Lower leg skin (tissue), 3 donors: ENCODE measurements around the gene TWSG1.

Experiments
- POLR2A ChIP-seq, 2 donors: fragments of 450-650 bp; IDR thresholded peaks; one replicate each; pipeline ENCODE4 v1.6.1; 2016 to 2017; ENCODE audit warnings: antibody characterized with exemption in 2 of 2, mild to moderate bottlenecking in 1 of 2, moderate library complexity in 1 of 2
- TF ChIP-seq, protein P1 (sequence below), 3 donors: fragments of 450-650 bp; IDR thresholded peaks; one replicate each; pipeline ENCODE4 v1.5.1; 2016; ENCODE audit warnings: antibody characterized with exemption in 3 of 3, mild to moderate bottlenecking in 3 of 3, moderate library complexity in 2 of 3

DNA sequence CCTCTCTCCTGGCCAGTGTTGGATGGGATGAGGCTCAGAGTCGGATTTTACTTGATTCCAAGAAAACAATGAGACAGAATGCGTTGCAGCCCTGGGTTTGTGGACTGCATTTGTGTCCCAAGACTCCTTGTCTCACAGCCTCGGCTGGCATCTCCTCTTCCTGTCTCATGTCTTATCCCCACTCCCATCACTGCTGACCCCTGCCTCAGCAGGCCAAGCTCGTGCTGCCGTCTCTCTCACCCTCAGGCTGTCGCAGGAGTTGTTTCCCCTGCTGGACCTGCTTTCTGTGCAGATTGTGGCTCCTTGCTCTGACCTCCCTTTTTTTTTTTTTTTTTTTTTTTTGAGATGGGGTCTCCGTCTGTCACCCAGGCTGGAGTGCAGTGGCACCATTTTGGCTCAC lies 70.6 kb downstream of the TWSG1 start:
- TF ChIP-seq, protein P1, sequence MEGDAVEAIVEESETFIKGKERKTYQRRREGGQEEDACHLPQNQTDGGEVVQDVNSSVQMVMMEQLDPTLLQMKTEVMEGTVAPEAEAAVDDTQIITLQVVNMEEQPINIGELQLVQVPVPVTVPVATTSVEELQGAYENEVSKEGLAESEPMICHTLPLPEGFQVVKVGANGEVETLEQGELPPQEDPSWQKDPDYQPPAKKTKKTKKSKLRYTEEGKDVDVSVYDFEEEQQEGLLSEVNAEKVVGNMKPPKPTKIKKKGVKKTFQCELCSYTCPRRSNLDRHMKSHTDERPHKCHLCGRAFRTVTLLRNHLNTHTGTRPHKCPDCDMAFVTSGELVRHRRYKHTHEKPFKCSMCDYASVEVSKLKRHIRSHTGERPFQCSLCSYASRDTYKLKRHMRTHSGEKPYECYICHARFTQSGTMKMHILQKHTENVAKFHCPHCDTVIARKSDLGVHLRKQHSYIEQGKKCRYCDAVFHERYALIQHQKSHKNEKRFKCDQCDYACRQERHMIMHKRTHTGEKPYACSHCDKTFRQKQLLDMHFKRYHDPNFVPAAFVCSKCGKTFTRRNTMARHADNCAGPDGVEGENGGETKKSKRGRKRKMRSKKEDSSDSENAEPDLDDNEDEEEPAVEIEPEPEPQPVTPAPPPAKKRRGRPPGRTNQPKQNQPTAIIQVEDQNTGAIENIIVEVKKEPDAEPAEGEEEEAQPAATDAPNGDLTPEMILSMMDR (IDR thresholded peaks at IDR 0.05) = no peak
- no peak for TF ChIP-seq POLR2A (IDR thresholded peaks at IDR 0.05)
